Thyroid gland (tissue), 4 donors: ENCODE data around the gene DENND1A. TPM values are rescaled to one million over a fixed set of nuclear protein-coding genes. Genes with fewer than 3 reads are reported as not detected.

Source experiments
- DNase-seq, 2 donors: peaks; one replicate each; pipeline ENCODE4 v3.0.0-alpha.2; 2019
- H3K27ac ChIP-seq, 3 donors: fragments of 200-600 bp; sonication (generic); 1 replicate in 2 of 3; 2 replicates in 1 of 3; pipeline ENCODE4 v1.5.1; 2016 to 2019; ENCODE audit warnings: mild to moderate bottlenecking in 1 of 3, moderate library complexity in 1 of 3
- H3K27me3 ChIP-seq: fragments of 200-600 bp; sonication (generic); one replicate; pipeline ENCODE4 v1.5.1; 2019
- H3K36me3 ChIP-seq, 2 donors: fragments of 200-600 bp; sonication (generic); one replicate each; pipeline ENCODE4 v1.5.1; 2016 to 2019
- H3K4me1 ChIP-seq, 2 donors: fragments of 200-600 bp; sonication (generic); one replicate each; pipeline ENCODE4 v1.5.1; 2017 to 2019
- H3K4me3 ChIP-seq, 3 donors: fragments of 200-600 bp; sonication (generic); replicated peaks in 1 of 3; 1 replicate in 2 of 3; 2 replicates in 1 of 3; pipeline ENCODE4 v1.5.1; 2016; ENCODE audit warnings: mild to moderate bottlenecking in 1 of 3
- H3K9me3 ChIP-seq: fragments of 200-600 bp; sonication (generic); one replicate; pipeline ENCODE4 v1.5.1; 2017
- POLR2A ChIP-seq, 2 donors: fragments of 450-650 bp; IDR thresholded peaks; one replicate each; pipeline ENCODE4 v1.6.1; 2017; ENCODE audit warnings: antibody characterized with exemption in 2 of 2, mild to moderate bottlenecking in 2 of 2, moderate library complexity in 1 of 2
- WGBS, 2 donors: methylation state at CpG; one replicate each; pipeline ENCODE4 v1.1.5; 2017; 5-methylcytosine and 5-hydroxymethylcytosine counted together
- intact Hi-C: fragments of 100-400 bp; cut with DNase I; formaldehyde crosslinking; loops from one replicate; pipeline ENCODE4 v1.15.1; 2023
- total RNA-seq, 4 donors: library from RNA; depleted of rRNA; stranded (reverse); fragments of >200 nt; gene quantifications; one replicate each; pipeline ENCODE4 v1.2.3, GENCODE V29; 2016
- TF ChIP-seq, protein P1 (sequence below), 6 experiments: fragments of 200-600 bp in 3 of 6; fragments of 450-650 bp in 3 of 6; sonication (generic) in 3 of 6; IDR thresholded peaks; one replicate each; pipeline ENCODE4 v1.5.1; 2016 to 2019; ENCODE audit warnings: antibody characterized with exemption in 6 of 6, mild to moderate bottlenecking in 2 of 6, inconsistent platforms in 1 of 6, moderate library complexity in 1 of 6

Gene DENND1A
- total RNA-seq, 4 donors from 2014 or later, result 18.8 to 34.4 (median 28.2) TPM

GRCh38 chr9:123378956-123379660 lies 550.8 kb downstream of the DENND1A start:
- Histone ChIP-seq H3K4me1 (peaks cover 4 to 20% of the 10 kb centered on the region in 2 donors), H3K27me3 (no peaks in the 10 kb centered on the region), H3K9me3 (no peaks in the 10 kb centered on the region), H3K27ac (no peak overlapping the region), H3K36me3 (no peaks in the 10 kb centered on the region), H3K4me3 (no peak overlapping the region)
- 89 to 97% methylated on average over 4 to 27 of the region's 30 CpGs for WGBS, 2 donors
- intact Hi-C loops, result no loop called here
- TF ChIP-seq POLR2A (IDR thresholded peaks at IDR 0.05), result no peak
- TF ChIP-seq, protein P1, sequence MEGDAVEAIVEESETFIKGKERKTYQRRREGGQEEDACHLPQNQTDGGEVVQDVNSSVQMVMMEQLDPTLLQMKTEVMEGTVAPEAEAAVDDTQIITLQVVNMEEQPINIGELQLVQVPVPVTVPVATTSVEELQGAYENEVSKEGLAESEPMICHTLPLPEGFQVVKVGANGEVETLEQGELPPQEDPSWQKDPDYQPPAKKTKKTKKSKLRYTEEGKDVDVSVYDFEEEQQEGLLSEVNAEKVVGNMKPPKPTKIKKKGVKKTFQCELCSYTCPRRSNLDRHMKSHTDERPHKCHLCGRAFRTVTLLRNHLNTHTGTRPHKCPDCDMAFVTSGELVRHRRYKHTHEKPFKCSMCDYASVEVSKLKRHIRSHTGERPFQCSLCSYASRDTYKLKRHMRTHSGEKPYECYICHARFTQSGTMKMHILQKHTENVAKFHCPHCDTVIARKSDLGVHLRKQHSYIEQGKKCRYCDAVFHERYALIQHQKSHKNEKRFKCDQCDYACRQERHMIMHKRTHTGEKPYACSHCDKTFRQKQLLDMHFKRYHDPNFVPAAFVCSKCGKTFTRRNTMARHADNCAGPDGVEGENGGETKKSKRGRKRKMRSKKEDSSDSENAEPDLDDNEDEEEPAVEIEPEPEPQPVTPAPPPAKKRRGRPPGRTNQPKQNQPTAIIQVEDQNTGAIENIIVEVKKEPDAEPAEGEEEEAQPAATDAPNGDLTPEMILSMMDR (IDR thresholded peaks at IDR 0.05), result no peak
- no peak for DNase-seq

GRCh38 chr9:123378025-123378424 lies 551.9 kb downstream of the DENND1A start:
- intact Hi-C loops, result no loop called here
- no peaks in the 10 kb centered on the region for H3K36me3 ChIP-seq
- WGBS, 2 donors, result 58 to 70% methylated on average over 6 to 10 of the region's 10 CpGs
- no peaks in the 10 kb centered on the region for H3K9me3 ChIP-seq
- H3K27me3 ChIP-seq, result no peaks in the 10 kb centered on the region
- no peak overlapping the region for H3K4me3 ChIP-seq
- peaks cover 4 to 28% of the 10 kb centered on the region in 2 donors for H3K4me1 ChIP-seq
- peak in 1 of 2 donors; percentile 30 for DNase-seq
- no peak overlapping the region for H3K27ac ChIP-seq
- TF ChIP-seq POLR2A (IDR thresholded peaks at IDR 0.05), result no peak
- TF ChIP-seq, protein P1 (IDR thresholded peaks at IDR 0.05), result no peak

DNA sequence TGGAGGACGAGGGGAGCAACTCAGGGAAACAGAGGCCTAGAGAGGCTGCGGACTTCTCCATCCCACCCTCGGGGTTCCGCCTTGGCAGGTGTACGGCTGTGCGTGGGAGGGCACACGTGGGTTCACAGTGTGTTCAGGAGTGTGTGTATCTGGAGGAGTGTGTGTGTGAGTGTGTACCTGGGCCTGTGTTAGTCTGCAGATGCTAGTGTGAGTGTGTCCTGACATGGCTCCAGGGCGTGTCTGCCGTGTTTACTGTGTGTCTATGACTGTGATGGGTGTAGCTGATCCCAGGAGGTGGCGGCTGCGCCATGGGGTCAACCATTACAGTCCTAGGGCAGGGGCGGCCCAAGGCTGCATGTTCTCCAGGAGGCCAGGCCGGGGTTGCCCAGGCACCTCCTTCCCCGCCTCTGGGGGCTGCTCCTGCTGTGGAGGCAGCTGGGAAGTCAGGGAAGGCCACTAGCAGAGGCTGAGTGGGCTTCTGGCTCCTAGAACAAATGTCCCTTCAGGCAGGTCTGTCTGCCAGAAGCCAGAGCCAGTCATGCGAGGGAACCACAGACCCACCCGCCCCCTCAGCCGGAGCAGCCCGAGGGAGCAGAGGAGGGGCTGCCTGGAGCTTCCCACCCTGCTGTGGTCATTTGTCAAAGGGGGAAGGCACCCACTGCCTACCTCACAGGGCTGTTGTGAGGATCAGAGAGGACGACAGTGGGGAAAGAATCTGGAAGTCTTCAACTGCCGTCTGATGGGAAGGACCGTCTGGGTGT lies 552.5 kb downstream of the DENND1A start:
- no peak for DNase-seq
- Histone ChIP-seq H3K27me3 (peaks cover 3% of the 10 kb centered on the region), H3K9me3 (no peaks in the 10 kb centered on the region), H3K36me3 (no peaks in the 10 kb centered on the region), H3K4me1 (peaks cover 4 to 29% of the 10 kb centered on the region in 2 donors), H3K4me3 (no peak overlapping the region), H3K27ac (no peak overlapping the region)
- intact Hi-C loops, result no loop called here
- WGBS, 2 donors, result 61 to 67% methylated on average over 10 to 13 of the region's 21 CpGs
- no peak for TF ChIP-seq POLR2A (IDR thresholded peaks at IDR 0.05)
- TF ChIP-seq, protein P1 (IDR thresholded peaks at IDR 0.05), result no peak

GRCh38 chr9:123376218-123377071 lies 553.5 kb downstream of the DENND1A start:
- Histone ChIP-seq H3K36me3 (no peaks in the 10 kb centered on the region), H3K27me3 (peaks cover 3% of the 10 kb centered on the region), H3K9me3 (no peaks in the 10 kb centered on the region), H3K27ac (no peak overlapping the region), H3K4me3 (no peak overlapping the region), H3K4me1 (peaks cover 4 to 29% of the 10 kb centered on the region in 2 donors)
- intact Hi-C loops, result no loop called here
- DNase-seq, result no peak
- WGBS, 2 donors, result 74 to 85% methylated on average over 13 to 19 of the region's 24 CpGs
- TF ChIP-seq, protein P1 (IDR thresholded peaks at IDR 0.05), result no peak
